Stimulated activated naive B cell treated with anti-CD40 and anti-IgM and Interleukin-4, amounts not matched to agents 10 μg/mL and 1 μg/mL and 100 μg/mL, for 72 hours (primary cell): Measurements from ENCODE around the gene TRERF1.

Experiments used
- ATAC-seq, 2 donors: fragments of 150-1000 bp; cut with Tn5 transposase; replicated peaks; 2 replicates each; pipeline ENCODE4 v1.10.0; 2021; ENCODE audit warnings: moderate library complexity in 1 of 2
- DNase-seq: peaks from one replicate; pipeline ENCODE4 v3.0.0; 2021
- H3K27ac Mint-ChIP-seq: one replicate; pipeline ENCODE4 v1.8.0; 2022; ENCODE audit warnings: mild to moderate bottlenecking, mixed read lengths
- H3K27me3 Mint-ChIP-seq, 2 donors: one replicate each; pipeline ENCODE4 v1.8.0; 2022; ENCODE audit warnings: mixed read lengths in 2 of 2
- H3K36me3 Mint-ChIP-seq, 2 donors: one replicate each; pipeline ENCODE4 v1.8.0; 2022; ENCODE audit warnings: mixed read lengths in 2 of 2, mild to moderate bottlenecking in 1 of 2
- H3K4me1 Mint-ChIP-seq, 2 donors: one replicate each; pipeline ENCODE4 v1.8.0; 2022; ENCODE audit warnings: mixed read lengths in 2 of 2, mild to moderate bottlenecking in 1 of 2
- H3K4me3 Mint-ChIP-seq, 2 donors: one replicate each; pipeline ENCODE4 v1.8.0; 2022; ENCODE audit warnings: mild to moderate bottlenecking in 2 of 2, mixed read lengths in 2 of 2, moderate library complexity in 1 of 2
- H3K9me3 Mint-ChIP-seq, 2 donors: one replicate each; pipeline ENCODE4 v1.8.0; 2022; ENCODE audit warnings: mixed read lengths in 2 of 2, mild to moderate bottlenecking in 1 of 2

Gene TRERF1

GRCh38 chr6:42367353-42368011 lies 84.2 kb downstream of the TRERF1 start:
- peak; percentile 85 to 91 for ATAC-seq
- Mint-ChIP-seq H3K27ac (peak overlapping the region; percentile 48), H3K27me3 (no peaks in the 10 kb centered on the region), H3K4me3 (peak overlapping the region; percentile 29 to 62), H3K9me3 (peaks cover 2 to 4% of the 10 kb centered on the region in 2 donors), H3K4me1 (peaks cover 22 to 27% of the 10 kb centered on the region in 2 donors), H3K36me3 (no peaks in the 10 kb centered on the region)
- no peak for DNase-seq

- peaks cover 20 to 24% of the 10 kb centered on the region in 2 donors for H3K4me1 Mint-ChIP-seq
- H3K27me3 Mint-ChIP-seq = peaks cover 0 to 2% of the 10 kb centered on the region in 2 donors
- peak overlapping the region; percentile 48 for H3K27ac Mint-ChIP-seq
- no peak for DNase-seq
- no peaks in the 10 kb centered on the region for H3K36me3 Mint-ChIP-seq
- H3K9me3 Mint-ChIP-seq = peaks cover 2 to 4% of the 10 kb centered on the region in 2 donors
- H3K4me3 Mint-ChIP-seq = no peak overlapping the region
- ATAC-seq = no peak
These were observed 84.8 kb downstream of the TRERF1 start for GRCh38 chr6:42366999-42367352.

GRCh38 chr6:42366011-42366705 lies 85.6 kb downstream of the TRERF1 start:
- Mint-ChIP-seq H3K4me3 (no peak overlapping the region), H3K4me1 (peaks cover 20 to 24% of the 10 kb centered on the region in 2 donors), H3K9me3 (peaks cover 2 to 4% of the 10 kb centered on the region in 2 donors), H3K36me3 (no peaks in the 10 kb centered on the region), H3K27ac (no peak overlapping the region), H3K27me3 (peaks cover 0 to 5% of the 10 kb centered on the region in 2 donors)
- ATAC-seq = no peak
- DNase-seq = no peak

GRCh38 chr6:42365021-42365420 lies 86.7 kb downstream of the TRERF1 start:
- H3K27ac Mint-ChIP-seq = no peak overlapping the region
- DNase-seq = no peak
- H3K36me3 Mint-ChIP-seq = no peaks in the 10 kb centered on the region
- H3K4me1 Mint-ChIP-seq = peaks cover 17 to 23% of the 10 kb centered on the region in 2 donors
- H3K27me3 Mint-ChIP-seq = peaks cover 0 to 5% of the 10 kb centered on the region in 2 donors
- ATAC-seq = no peak
- H3K9me3 Mint-ChIP-seq = peaks cover 2 to 4% of the 10 kb centered on the region in 2 donors
- H3K4me3 Mint-ChIP-seq = no peak overlapping the region

- H3K4me1 Mint-ChIP-seq = peaks cover 13 to 17% of the 10 kb centered on the region in 2 donors
- no peak for ATAC-seq
- no peak for DNase-seq
- H3K27me3 Mint-ChIP-seq = peaks cover 0 to 5% of the 10 kb centered on the region in 2 donors
- H3K9me3 Mint-ChIP-seq = no peaks in the 10 kb centered on the region
- no peak overlapping the region for H3K27ac Mint-ChIP-seq
- no peak overlapping the region for H3K4me3 Mint-ChIP-seq
- H3K36me3 Mint-ChIP-seq = no peaks in the 10 kb centered on the region
These were observed 87.5 kb downstream of the TRERF1 start for GRCh38 chr6:42363926-42364849.

- Mint-ChIP-seq H3K4me1 (no peaks in the 10 kb centered on the region), H3K4me3 (no peak overlapping the region), H3K27ac (no peak overlapping the region), H3K9me3 (peaks cover 0 to 2% of the 10 kb centered on the region in 2 donors), H3K36me3 (peaks cover 2% of the 10 kb centered on the region in 2 donors), H3K27me3 (peaks cover 0 to 5% of the 10 kb centered on the region in 2 donors)
- DNase-seq (no peak), ATAC-seq (no peak)
These were observed 90.7 kb downstream of the TRERF1 start for GRCh38 chr6:42361036-42361435.

GRCh38 chr6:42359021-42359420 lies 92.7 kb downstream of the TRERF1 start:
- DNase-seq (no peak), ATAC-seq (no peak)
- H3K4me1 Mint-ChIP-seq = no peaks in the 10 kb centered on the region
- H3K27me3 Mint-ChIP-seq = peaks cover 0 to 5% of the 10 kb centered on the region in 2 donors
- no peak overlapping the region for H3K4me3 Mint-ChIP-seq
- H3K27ac Mint-ChIP-seq = no peak overlapping the region
- H3K36me3 Mint-ChIP-seq = peaks cover 3% of the 10 kb centered on the region in 2 donors
- peaks cover 0 to 2% of the 10 kb centered on the region in 2 donors for H3K9me3 Mint-ChIP-seq

GRCh38 chr6:42355416-42355815 lies 96.3 kb downstream of the TRERF1 start:
- no peak for ATAC-seq
- H3K4me3 Mint-ChIP-seq = no peak overlapping the region
- H3K4me1 Mint-ChIP-seq = no peaks in the 10 kb centered on the region
- no peak overlapping the region for H3K27ac Mint-ChIP-seq
- H3K27me3 Mint-ChIP-seq = no peaks in the 10 kb centered on the region
- H3K9me3 Mint-ChIP-seq = peaks cover 0 to 2% of the 10 kb centered on the region in 2 donors
- H3K36me3 Mint-ChIP-seq = peaks cover 3% of the 10 kb centered on the region in 2 donors
- DNase-seq = no peak

GRCh38 chr6:42354702-42355101 lies 97.0 kb downstream of the TRERF1 start:
- peaks cover 0 to 2% of the 10 kb centered on the region in 2 donors for H3K9me3 Mint-ChIP-seq
- H3K4me3 Mint-ChIP-seq = no peak overlapping the region
- H3K4me1 Mint-ChIP-seq = no peaks in the 10 kb centered on the region
- H3K36me3 Mint-ChIP-seq = peaks cover 3% of the 10 kb centered on the region in 2 donors
- no peak for ATAC-seq
- DNase-seq = no peak
- H3K27me3 Mint-ChIP-seq = no peaks in the 10 kb centered on the region
- H3K27ac Mint-ChIP-seq = no peak overlapping the region

- no peaks in the 10 kb centered on the region for H3K4me1 Mint-ChIP-seq
- H3K27ac Mint-ChIP-seq = no peak overlapping the region
- no peak for ATAC-seq
- H3K9me3 Mint-ChIP-seq = peaks cover 0 to 2% of the 10 kb centered on the region in 2 donors
- H3K4me3 Mint-ChIP-seq = no peak overlapping the region
- DNase-seq = no peak
- H3K27me3 Mint-ChIP-seq = no peaks in the 10 kb centered on the region
- H3K36me3 Mint-ChIP-seq = peaks cover 3% of the 10 kb centered on the region in 2 donors
These were observed 98.7 kb downstream of the TRERF1 start for GRCh38 chr6:42352856-42353564.

GRCh38 chr6:42350911-42351310 lies 100.8 kb downstream of the TRERF1 start:
- H3K4me1 Mint-ChIP-seq = no peaks in the 10 kb centered on the region
- H3K27me3 Mint-ChIP-seq = peaks cover 0 to 3% of the 10 kb centered on the region in 2 donors
- no peak for DNase-seq
- no peaks in the 10 kb centered on the region for H3K9me3 Mint-ChIP-seq
- no peak overlapping the region for H3K4me3 Mint-ChIP-seq
- no peak overlapping the region for H3K27ac Mint-ChIP-seq
- ATAC-seq = no peak
- no peaks in the 10 kb centered on the region for H3K36me3 Mint-ChIP-seq

GRCh38 chr6:42349753-42350511 lies 101.8 kb downstream of the TRERF1 start:
- DNase-seq (no peak), ATAC-seq (no peak)
- H3K27ac Mint-ChIP-seq = no peak overlapping the region
- no peaks in the 10 kb centered on the region for H3K36me3 Mint-ChIP-seq
- H3K4me1 Mint-ChIP-seq = no peaks in the 10 kb centered on the region
- peaks cover 0 to 3% of the 10 kb centered on the region in 2 donors for H3K27me3 Mint-ChIP-seq
- no peak overlapping the region for H3K4me3 Mint-ChIP-seq
- H3K9me3 Mint-ChIP-seq = no peaks in the 10 kb centered on the region

- H3K36me3 Mint-ChIP-seq = no peaks in the 10 kb centered on the region
- H3K27ac Mint-ChIP-seq = no peak overlapping the region
- ATAC-seq (no peak), DNase-seq (no peak)
- H3K9me3 Mint-ChIP-seq = no peaks in the 10 kb centered on the region
- H3K4me3 Mint-ChIP-seq = no peak overlapping the region
- H3K4me1 Mint-ChIP-seq = no peaks in the 10 kb centered on the region
- peaks cover 0 to 3% of the 10 kb centered on the region in 2 donors for H3K27me3 Mint-ChIP-seq
These were observed 104.3 kb downstream of the TRERF1 start for GRCh38 chr6:42347456-42347855.
